Calu3 (cell line): ENCODE measurements around the gene MACROD1. TPM values are rescaled to one million over a fixed set of nuclear protein-coding genes. Genes with fewer than 3 reads are reported as not detected.

Experiments used
- BruUV-seq: library from RNA; stranded (reverse); fragments of 400-500 nt; replicated peaks from 2 replicates; lab custom pipeline; 2021; lab: Mats Ljungman, UMichigan
- CTCF ChIA-PET: fragments of 300-600 bp; sonication (Branson Sonifier 250); formaldehyde crosslinking; loops from one replicate; lab custom pipeline; 2022; ENCODE audit warnings: antibody characterized with exemption; lab: Charles Lee
- DNase-seq: peaks from one replicate; pipeline ENCODE4 v3.0.0; 2022
- H3K27ac Mint-ChIP-seq: one replicate; pipeline ENCODE4 v1.8.0; 2022; ENCODE audit warnings: mixed read lengths; ENCODE audit not compliant: unreplicated experiment
- H3K27me3 Mint-ChIP-seq: one replicate; pipeline ENCODE4 v1.8.0; 2022; ENCODE audit warnings: mixed read lengths; ENCODE audit not compliant: unreplicated experiment
- H3K36me3 Mint-ChIP-seq: one replicate; pipeline ENCODE4 v1.8.0; 2022; ENCODE audit warnings: mild to moderate bottlenecking, moderate library complexity, mixed read lengths; ENCODE audit not compliant: insufficient read depth, unreplicated experiment
- H3K4me1 Mint-ChIP-seq: one replicate; pipeline ENCODE4 v1.8.0; 2022; ENCODE audit warnings: mild to moderate bottlenecking, low read depth, mixed read lengths; ENCODE audit not compliant: unreplicated experiment
- H3K4me3 Mint-ChIP-seq: one replicate; pipeline ENCODE4 v1.8.0; 2022; ENCODE audit warnings: mild to moderate bottlenecking, low read depth, moderate library complexity, mixed read lengths; ENCODE audit not compliant: unreplicated experiment
- H3K9me3 Mint-ChIP-seq: one replicate; pipeline ENCODE4 v1.8.0; 2022; ENCODE audit warnings: low read depth, mixed read lengths; ENCODE audit not compliant: unreplicated experiment
- intact Hi-C: fragments of 100-400 bp; cut with micrococcal nuclease; formaldehyde crosslinking; loops from one replicate; pipeline ENCODE4 v1.10.0; 2022; ENCODE audit not compliant: unreplicated experiment
- total RNA-seq: library from RNA; stranded (reverse); gene quantifications from 2 replicates; pipeline ENCODE4 v1.2.3, GENCODE V29; 2022
- TF ChIP-seq, protein P1 (sequence below): fragments of 200-600 bp; IDR thresholded peaks from one replicate; pipeline ENCODE4 v1.8.0; 2022; ENCODE audit warnings: antibody characterized with exemption; ENCODE audit not compliant: unreplicated experiment

MACROD1 gene
- total RNA-seq, 1 experiment from 2014 or later = 35.7 TPM

DNA sequence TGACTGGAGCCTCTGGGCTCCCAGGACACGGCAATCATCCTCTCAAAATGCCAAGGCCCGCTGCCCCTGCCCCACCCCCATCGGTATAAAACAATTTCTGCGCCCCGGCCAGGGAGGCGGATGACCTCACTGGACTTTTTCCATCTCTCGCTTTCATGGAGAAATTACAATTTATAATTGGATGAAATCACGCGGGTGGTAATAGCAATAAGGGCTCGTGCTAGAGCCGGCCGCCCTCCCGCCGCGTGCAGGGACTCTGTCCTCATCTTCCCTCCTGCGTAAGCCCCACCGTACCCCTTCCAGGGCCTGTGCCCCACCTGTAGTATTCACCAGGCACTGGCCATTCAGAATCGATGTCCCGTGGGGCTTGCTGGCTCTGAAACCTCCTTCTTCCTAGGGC lies 64.5 kb downstream of the MACROD1 start:
- Mint-ChIP-seq H3K27me3 (peaks cover 17% of the 10 kb centered on the region), H3K27ac (no peak overlapping the region), H3K9me3 (no peaks in the 10 kb centered on the region), H3K4me3 (no peak overlapping the region), H3K36me3 (no peaks in the 10 kb centered on the region), H3K4me1 (no peaks in the 10 kb centered on the region)
- BruUV-seq = no TSS peak
- TF ChIP-seq, protein P1, sequence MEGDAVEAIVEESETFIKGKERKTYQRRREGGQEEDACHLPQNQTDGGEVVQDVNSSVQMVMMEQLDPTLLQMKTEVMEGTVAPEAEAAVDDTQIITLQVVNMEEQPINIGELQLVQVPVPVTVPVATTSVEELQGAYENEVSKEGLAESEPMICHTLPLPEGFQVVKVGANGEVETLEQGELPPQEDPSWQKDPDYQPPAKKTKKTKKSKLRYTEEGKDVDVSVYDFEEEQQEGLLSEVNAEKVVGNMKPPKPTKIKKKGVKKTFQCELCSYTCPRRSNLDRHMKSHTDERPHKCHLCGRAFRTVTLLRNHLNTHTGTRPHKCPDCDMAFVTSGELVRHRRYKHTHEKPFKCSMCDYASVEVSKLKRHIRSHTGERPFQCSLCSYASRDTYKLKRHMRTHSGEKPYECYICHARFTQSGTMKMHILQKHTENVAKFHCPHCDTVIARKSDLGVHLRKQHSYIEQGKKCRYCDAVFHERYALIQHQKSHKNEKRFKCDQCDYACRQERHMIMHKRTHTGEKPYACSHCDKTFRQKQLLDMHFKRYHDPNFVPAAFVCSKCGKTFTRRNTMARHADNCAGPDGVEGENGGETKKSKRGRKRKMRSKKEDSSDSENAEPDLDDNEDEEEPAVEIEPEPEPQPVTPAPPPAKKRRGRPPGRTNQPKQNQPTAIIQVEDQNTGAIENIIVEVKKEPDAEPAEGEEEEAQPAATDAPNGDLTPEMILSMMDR = no peak
- DNase-seq = no peak
- CTCF ChIA-PET = no interaction called here
- intact Hi-C loops = no loop called here

DNA sequence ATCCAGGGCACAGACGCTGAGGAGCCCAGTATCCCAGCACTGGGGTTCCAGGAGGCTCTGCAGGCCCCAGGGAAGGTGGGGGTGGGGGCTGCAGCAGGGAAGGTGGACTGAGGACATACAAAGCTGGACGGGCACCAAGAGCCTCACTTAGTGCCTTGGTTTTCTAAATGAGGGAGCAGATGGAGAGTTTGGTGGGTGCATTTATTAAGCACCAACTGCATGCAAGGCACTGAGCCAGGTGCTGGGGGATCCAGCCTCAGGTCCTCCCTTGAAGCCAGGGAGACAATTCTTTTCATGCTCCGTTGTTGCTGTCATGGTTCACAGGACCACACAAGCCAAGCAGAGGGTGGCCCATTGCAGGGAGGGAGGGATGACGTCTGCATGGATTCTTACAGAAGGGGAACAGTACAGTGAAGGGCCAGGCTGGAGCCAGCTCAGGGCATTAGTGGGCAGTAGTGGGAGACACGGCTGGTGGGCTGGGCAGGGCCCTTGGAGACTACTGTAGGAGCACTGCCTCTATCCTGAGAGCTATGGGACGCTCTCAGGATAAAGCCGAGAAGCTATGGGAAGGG lies 65.0 kb downstream of the MACROD1 start:
- H3K4me1 Mint-ChIP-seq = no peaks in the 10 kb centered on the region
- peaks cover 17% of the 10 kb centered on the region for H3K27me3 Mint-ChIP-seq
- no TSS peak for BruUV-seq
- CTCF ChIA-PET = no interaction called here
- H3K9me3 Mint-ChIP-seq = no peaks in the 10 kb centered on the region
- no peak overlapping the region for H3K4me3 Mint-ChIP-seq
- H3K36me3 Mint-ChIP-seq = no peaks in the 10 kb centered on the region
- DNase-seq = no peak
- TF ChIP-seq, protein P1 = no peak
- intact Hi-C loops = no loop called here
- no peak overlapping the region for H3K27ac Mint-ChIP-seq

DNA sequence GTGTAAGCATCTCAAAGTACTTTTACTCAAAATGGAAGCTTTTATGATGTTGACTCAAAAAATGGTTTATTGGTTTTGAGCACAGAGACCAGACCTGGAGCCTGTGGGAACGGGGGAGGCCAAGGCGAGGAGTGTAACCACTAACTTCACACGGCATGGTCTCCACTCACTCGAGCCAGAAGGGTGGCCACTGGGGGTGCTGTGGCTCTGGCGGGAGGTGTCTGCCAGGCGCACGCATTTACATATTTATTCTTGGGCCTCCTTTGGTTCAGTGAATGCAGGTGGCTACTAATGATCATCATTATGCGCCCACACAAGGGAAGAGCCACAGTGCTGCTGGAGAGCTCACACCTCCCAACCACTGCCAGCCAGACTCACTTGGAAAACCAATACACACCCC lies 65.6 kb downstream of the MACROD1 start:
- Mint-ChIP-seq H3K9me3 (no peaks in the 10 kb centered on the region), H3K27me3 (peaks cover 17% of the 10 kb centered on the region), H3K4me1 (no peaks in the 10 kb centered on the region), H3K27ac (no peak overlapping the region), H3K4me3 (no peak overlapping the region), H3K36me3 (no peaks in the 10 kb centered on the region)
- CTCF ChIA-PET = no interaction called here
- intact Hi-C loops = no loop called here
- DNase-seq = no peak
- BruUV-seq = no TSS peak
- TF ChIP-seq, protein P1 = no peak

DNA sequence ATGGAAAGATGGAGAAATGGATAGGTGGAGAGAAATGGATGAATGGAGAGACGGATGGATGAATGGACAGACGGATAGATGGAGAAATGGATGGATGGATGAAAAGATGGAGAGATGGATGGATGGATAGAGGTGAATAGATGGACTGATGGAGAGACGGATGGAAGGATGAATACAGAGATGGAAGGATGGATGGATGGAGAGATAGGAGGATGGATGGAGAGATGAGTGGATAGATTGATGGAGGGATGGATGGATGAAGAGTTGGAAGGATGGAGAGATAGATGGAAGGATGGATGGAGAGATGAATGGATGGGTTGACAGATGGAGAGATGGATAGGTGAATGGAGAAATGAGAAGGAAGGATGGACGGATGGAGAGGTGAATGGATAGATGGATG lies 66.5 kb downstream of the MACROD1 start:
- peaks cover 4% of the 10 kb centered on the region for H3K4me1 Mint-ChIP-seq
- no peaks in the 10 kb centered on the region for H3K36me3 Mint-ChIP-seq
- intact Hi-C loops = no loop called here
- BruUV-seq = no TSS peak
- H3K9me3 Mint-ChIP-seq = no peaks in the 10 kb centered on the region
- H3K27ac Mint-ChIP-seq = no peak overlapping the region
- TF ChIP-seq, protein P1 = no peak
- no peak overlapping the region for H3K4me3 Mint-ChIP-seq
- peaks cover 17% of the 10 kb centered on the region for H3K27me3 Mint-ChIP-seq
- CTCF ChIA-PET = no interaction called here
- no peak for DNase-seq
